ENCODE measurements around the gene DNAJC16. TPM values are rescaled to one million over a fixed set of nuclear protein-coding genes. Genes with fewer than 3 reads are reported as not detected.
"Not testable (repeated sequence)": the region's sequence is repeated elsewhere in the genome, so short reads cannot be mapped to it uniquely, and the experiment has no call there.

Gene DNAJC16
- total and polyA plus RNA-seq, 9 of the 15 experiments (the other 6 are each of a cell fraction or from before 2014, with no cell fraction given), result 6.9 to 16.8 (median 12.8) TPM

GRCh38 chr1:15484443-15484842 is 42.2 kb upstream of the DNAJC16 start:
- TF ChIP-seq KDM1A (IDR thresholded peaks at IDR 0.05), result 0 out of 4 replicates have a peak, but pooled peaks of 1 of the 2 experiments have one; percentile 31
- peak; percentile 60; the same call in 1 of the 2 replicates for TF ChIP-seq BCOR (IDR thresholded peaks at IDR 0.05)
- peak; percentile 46 for TF ChIP-seq RBM25 (IDR thresholded peaks at IDR 0.05; ENCODE audit: low read depth, low read length, severe bottlenecking)

GRCh38 chr1:15485636-15486035 is 41.0 kb upstream of the DNAJC16 start:
- in situ Hi-C loops (cut with MboI), result no loop called here
- H2AFZ ChIP-seq (ENCODE audit: low read depth, low read length), result no peak overlapping the region
- ATAC-seq (peak; percentile 74), FAIRE-seq (no peak), DNase-seq (ENCODE audit: extremely low read depth in 1 of 4, low spot score in 3 of 4) (peak in 1 of 4 experiments; percentile 54)
- 64% methylated on average over 6 of the region's 6 CpGs for WGBS (ENCODE audit: insufficient coverage, low coverage, missing lambda C conversion rate)
- no peaks in the 10 kb centered on the region for H3K9me1 ChIP-seq (ENCODE audit: control insufficient read depth, insufficient read depth, low read length)
- no TSS peak for BruUV-seq (replicated peaks)
- no peaks in the 10 kb centered on the region for H3K9me3 ChIP-seq (replicated peaks; ENCODE audit: control insufficient read depth, insufficient read depth, low read depth, low read length)
- no peak overlapping the region for H3K4me3 ChIP-seq
- peaks cover 0 to 4% of the 10 kb centered on the region in 2 experiments; a peak in 1 of 5 replicates for H3K4me1 ChIP-seq (replicated peaks in 1 of 2; ENCODE audit: control insufficient read depth in 2 of 2, insufficient read depth in 2 of 2, low read length in 2 of 2)
- H3K79me2 ChIP-seq (ENCODE audit: control insufficient read depth, insufficient read depth, low read length), result no peaks in the 10 kb centered on the region
- ChIA-PET CTCF (ENCODE audit: low intra/inter-chr PET ratio) (no interaction called here), POLR2A (interaction anchor here (0.8 kb wide), 1 partner anchor 18 kb away, joined by 3 read pairs; no protein-coding TSS in a partner anchor)
- TF ChIP-seq ZBTB49 (CRISPR knock-in tag; IDR thresholded peaks at IDR 0.05; ENCODE audit: borderline replicate concordance), result no peak
- TF ChIP-seq SREBF2 (CRISPR knock-in tag; IDR thresholded peaks at IDR 0.05), result no peak
- 0 out of 2 replicates have a peak, but pooled peaks have one; percentile 36 for TF ChIP-seq SPI1 (IDR thresholded peaks at IDR 0.05; ENCODE audit: borderline replicate concordance, low read depth, low read length)
- TF ChIP-seq CEBPG (CRISPR knock-in tag; IDR thresholded peaks at IDR 0.05), result 0 out of 2 replicates have a peak, but pooled peaks have one; percentile 17
- TF ChIP-seq CEBPG (tag; conservative IDR thresholded peaks at IDR 0.05 in 1 of 2, IDR thresholded peaks at IDR 0.05 in 1 of 2), result no peak
- H3K27me3 ChIP-seq (ENCODE audit: control insufficient read depth in 2 of 2, insufficient read depth in 2 of 2, low read length in 2 of 2), result no peaks in the 10 kb centered on the region
- no peaks in the 10 kb centered on the region for H3K36me3 ChIP-seq (ENCODE audit: control insufficient read depth, insufficient read depth, low read length)
- H4K20me1 ChIP-seq (replicated peaks; ENCODE audit: control insufficient read depth, insufficient read depth, low read length), result no peaks in the 10 kb centered on the region
- no peak overlapping the region for H3K27ac ChIP-seq (ENCODE audit: extremely low read depth, low read depth, low read length)
- no peak overlapping the region for H3K9ac ChIP-seq (ENCODE audit: insufficient read depth in 1 of 2, low read depth in 2 of 2, low read length in 2 of 2)
- intact Hi-C loops (cut with micrococcal nuclease), result no loop called here
- no peak overlapping the region for H3K4me2 ChIP-seq (ENCODE audit: insufficient read depth, low read length)

More at GRCh38 chr1:15484443-15484842, 42.2 kb upstream of the DNAJC16 start:
- H3K9ac ChIP-seq (ENCODE audit: insufficient read depth in 1 of 2, low read depth in 2 of 2, low read length in 2 of 2); H2AFZ ChIP-seq (ENCODE audit: low read depth, low read length); H3K79me2 ChIP-seq (ENCODE audit: control insufficient read depth, insufficient read depth, low read length); POLR2A ChIA-PET; in situ Hi-C loops (cut with MboI); BruUV-seq (replicated peaks); H3K4me1 ChIP-seq (replicated peaks in 1 of 2; ENCODE audit: control insufficient read depth in 2 of 2, insufficient read depth in 2 of 2, low read length in 2 of 2); CTCF ChIA-PET (ENCODE audit: low intra/inter-chr PET ratio); H3K27ac ChIP-seq (ENCODE audit: extremely low read depth, low read depth, low read length); H3K36me3 ChIP-seq (ENCODE audit: control insufficient read depth, insufficient read depth, low read length); FAIRE-seq; H3K27me3 ChIP-seq (ENCODE audit: control insufficient read depth in 2 of 2, insufficient read depth in 2 of 2, low read length in 2 of 2); H3K9me3 ChIP-seq (replicated peaks; ENCODE audit: control insufficient read depth, insufficient read depth, low read depth, low read length); DNase-seq (ENCODE audit: extremely low read depth in 1 of 4, low spot score in 3 of 4); H3K4me2 ChIP-seq (ENCODE audit: insufficient read depth, low read length); intact Hi-C loops (cut with micrococcal nuclease); ATAC-seq; H4K20me1 ChIP-seq (replicated peaks; ENCODE audit: control insufficient read depth, insufficient read depth, low read length); H3K9me1 ChIP-seq (ENCODE audit: control insufficient read depth, insufficient read depth, low read length); H3K4me3 ChIP-seq: not testable (repeated sequence)
- WGBS (ENCODE audit: insufficient coverage, low coverage, missing lambda C conversion rate), result 68% methylated on average over 6 of the region's 6 CpGs

All from K562 (cell line).